H1 (cell line): ENCODE measurements around the gene LGALS8. TPM values are rescaled to one million over a fixed set of nuclear protein-coding genes. Genes with fewer than 3 reads are reported as not detected.

Experiments
- CTCF ChIA-PET: fragments of 300-600 bp; sonication (Branson Sonifier 250); formaldehyde crosslinking; loops from one replicate; lab custom pipeline; 2021; ENCODE audit not compliant: partially characterized antibody; lab: Charles Lee
- POLR2A ChIA-PET: fragments of 300-600 bp; sonication (Branson Sonifier 250); formaldehyde crosslinking; loops from one replicate; lab custom pipeline; 2021; ENCODE audit warnings: inconsistent platforms; ENCODE audit not compliant: partially characterized antibody; lab: Charles Lee
- DNase-seq, 2 experiments: peaks; one replicate each; pipeline versions ENCODE4 v3.0.0 to v3.0.0-alpha.2; 2010 to 2022; ENCODE audit warnings: low spot score in 2 of 2, low read depth in 1 of 2, mixed read lengths in 1 of 2
- FAIRE-seq: peaks from 2 replicates; lab custom pipeline; 2011; peaks lifted over from hg19 to GRCh38; lab: Jason Lieb, UNC
- H2AFZ ChIP-seq: 2 replicates; pipeline ENCODE4 v1.8.1; 2012; ENCODE audit warnings: low read length, inconsistent platforms
- H2AK5ac ChIP-seq: 2 replicates; pipeline ENCODE4 v1.6.1; 2013; ENCODE audit warnings: low read depth, low read length
- H2BK120ac ChIP-seq: replicated peaks from 2 replicates; pipeline ENCODE3; 2013; ENCODE audit warnings: low read depth, low read length, inconsistent platforms
- H2BK12ac ChIP-seq: 2 replicates; pipeline ENCODE4 v1.6.1; 2013; ENCODE audit warnings: low read depth, low read length
- H2BK15ac ChIP-seq: 2 replicates; pipeline ENCODE4 v1.6.1; 2013; ENCODE audit warnings: low read length
- H2BK20ac ChIP-seq: 2 replicates; pipeline ENCODE4 v1.6.1; 2013; ENCODE audit warnings: low read length
- H2BK5ac ChIP-seq: 2 replicates; pipeline ENCODE4 v1.6.1; 2013; ENCODE audit warnings: low read depth, low read length
- H3K14ac ChIP-seq: 2 replicates; pipeline ENCODE4 v1.6.1; 2013; ENCODE audit warnings: inconsistent platforms; ENCODE audit not compliant: insufficient read length
- H3K18ac ChIP-seq: 2 replicates; pipeline ENCODE4 v1.6.1; 2013; ENCODE audit warnings: low read length; ENCODE audit errors: extremely low read depth
- H3K23ac ChIP-seq: 2 replicates; pipeline ENCODE4 v1.6.1; 2013; ENCODE audit warnings: inconsistent platforms; ENCODE audit not compliant: insufficient read length
- H3K23me2 ChIP-seq: 2 replicates; pipeline ENCODE4 v1.6.1; 2013; ENCODE audit warnings: low read depth, low read length
- H3K27ac ChIP-seq: 2 replicates; pipeline ENCODE4 v1.6.1; 2011; ENCODE audit warnings: low read depth, low read length, inconsistent platforms
- H3K27me3 ChIP-seq, 4 experiments: replicated peaks in 1 of 4; 1 replicate in 1 of 4; 2 replicates in 3 of 4; pipeline versions ENCODE4 v1.6.1 to v1.8.1; 2011 to 2013; ENCODE audit warnings: low read length in 3 of 4, mild to moderate bottlenecking in 3 of 4, inconsistent platforms in 2 of 4, mixed read lengths in 2 of 4, moderate library complexity in 1 of 4; ENCODE audit not compliant: control insufficient read depth in 3 of 4, insufficient read depth in 3 of 4; ENCODE audit errors: extremely low read depth in 1 of 4
- H3K36me3 ChIP-seq, 4 experiments: 2 replicates each; pipeline versions ENCODE4 v1.6.1 to v1.8.1; 2011 to 2013; ENCODE audit warnings: mild to moderate bottlenecking in 4 of 4, low read length in 3 of 4, moderate library complexity in 2 of 4, control low read depth in 1 of 4, inconsistent platforms in 1 of 4; ENCODE audit not compliant: insufficient read depth in 4 of 4, control insufficient read depth in 2 of 4
- H3K4ac ChIP-seq: replicated peaks from 2 replicates; pipeline ENCODE3; 2013; ENCODE audit warnings: low read length, low read depth, mixed read lengths, inconsistent platforms; ENCODE audit not compliant: insufficient read length
- H3K4me1 ChIP-seq, 4 experiments: replicated peaks in 1 of 4; 1 replicate in 1 of 4; 2 replicates in 3 of 4; pipeline versions ENCODE4 v1.6.1 to v1.8.1; 2011 to 2013; ENCODE audit warnings: low read length in 3 of 4, inconsistent platforms in 2 of 4, mixed read lengths in 1 of 4; ENCODE audit not compliant: insufficient read depth in 4 of 4, control insufficient read depth in 3 of 4
- H3K4me2 ChIP-seq, 2 experiments: 2 replicates each; pipeline versions ENCODE4 v1.6.1 to v1.8.1; 2011 to 2013; ENCODE audit warnings: low read depth in 2 of 2, low read length in 2 of 2, control low read depth in 1 of 2, inconsistent platforms in 1 of 2, mild to moderate bottlenecking in 1 of 2; ENCODE audit not compliant: insufficient read depth in 1 of 2
- H3K4me3 ChIP-seq, 4 experiments: fragments of 200-600, 300-600 bp in 1 of 4; sonication (generic), shearing (Covaris generic), sonication (Bioruptor Twin) in 1 of 4; 2 replicates each; pipeline versions ENCODE4 v1.5.1 to v1.8.1; 2011 to 2016; ENCODE audit warnings: low read length in 4 of 4, low read depth in 3 of 4, control low read depth in 2 of 4, inconsistent platforms in 2 of 4, mild to moderate bottlenecking in 2 of 4, mixed read lengths in 1 of 4, moderate library complexity in 1 of 4; ENCODE audit not compliant: insufficient read depth in 2 of 4; ENCODE audit errors: extremely low read depth in 1 of 4
- H3K56ac ChIP-seq: replicated peaks from 2 replicates; pipeline ENCODE3; 2013; ENCODE audit warnings: low read depth, mild to moderate bottlenecking, mixed read lengths, low read length, inconsistent platforms; ENCODE audit not compliant: insufficient read length
- H3K79me1 ChIP-seq: 2 replicates; pipeline ENCODE4 v1.6.1; 2013; ENCODE audit warnings: low read depth, low read length, control low read depth
- H3K79me2 ChIP-seq, 2 experiments: 2 replicates each; pipeline versions ENCODE4 v1.6.1 to v1.8.1; 2012 to 2013; ENCODE audit warnings: low read length in 2 of 2, mild to moderate bottlenecking in 2 of 2, inconsistent platforms in 1 of 2; ENCODE audit not compliant: insufficient read depth in 2 of 2, control insufficient read depth in 1 of 2
- H3K9ac ChIP-seq, 4 experiments: replicated peaks in 1 of 4; 1 replicate in 1 of 4; 2 replicates in 3 of 4; pipeline versions ENCODE4 v1.6.1 to v1.8.1; 2011 to 2013; ENCODE audit warnings: low read depth in 3 of 4, low read length in 3 of 4, control low read depth in 2 of 4, mild to moderate bottlenecking in 2 of 4, moderate library complexity in 2 of 4, inconsistent platforms in 1 of 4; ENCODE audit errors: extremely low read depth in 1 of 4
- H3K9me3 ChIP-seq, 2 experiments: 2 replicates each; pipeline versions ENCODE4 v1.6.1 to v1.8.1; 2012 to 2013; ENCODE audit warnings: mild to moderate bottlenecking in 2 of 2, moderate library complexity in 2 of 2, control low read depth in 1 of 2, inconsistent platforms in 1 of 2, low read depth in 1 of 2, low read length in 1 of 2, mixed read lengths in 1 of 2; ENCODE audit not compliant: insufficient read depth in 2 of 2
- H4K20me1 ChIP-seq, 2 experiments: replicated peaks in 1 of 2; 2 replicates each; pipeline versions ENCODE3 to v1.8.1; 2011 to 2013; ENCODE audit warnings: inconsistent platforms in 2 of 2, low read length in 2 of 2, mild to moderate bottlenecking in 1 of 2; ENCODE audit not compliant: insufficient read depth in 2 of 2, control insufficient read depth in 1 of 2
- H4K5ac ChIP-seq: 2 replicates; pipeline ENCODE4 v1.6.1; 2013; ENCODE audit warnings: low read length, low read depth, mixed read lengths, inconsistent platforms; ENCODE audit not compliant: insufficient read length
- H4K8ac ChIP-seq: 2 replicates; pipeline ENCODE4 v1.8.0; 2013; ENCODE audit warnings: mild to moderate bottlenecking, moderate library complexity, low read length, inconsistent platforms; ENCODE audit not compliant: insufficient read depth; ENCODE audit errors: extremely low read depth
- H4K91ac ChIP-seq: replicated peaks from 2 replicates; pipeline ENCODE3; 2013; ENCODE audit warnings: low read length, mixed read lengths, inconsistent platforms; ENCODE audit not compliant: insufficient read length
- RAD21 ChIP-seq, 2 experiments: IDR thresholded peaks in 1 of 2; conservative IDR thresholded peaks in 1 of 2; 2 replicates each; pipeline ENCODE4 v1.6.1; 2011; ENCODE audit warnings: low read depth in 2 of 2, low read length in 2 of 2, improper control_type of control experiment in 1 of 2, inconsistent platforms in 1 of 2, mild to moderate bottlenecking in 1 of 2, moderate library complexity in 1 of 2
- RBBP5 ChIP-seq: IDR thresholded peaks from 2 replicates; pipeline ENCODE4 v1.7.1; 2012; ENCODE audit warnings: low read depth, mild to moderate bottlenecking, inconsistent platforms, low read length, moderate library complexity, borderline replicate concordance
- whole genome bisulfite sequencing, 2 experiments: shearing (Covaris generic) in 1 of 2; methylation state at CpG; one replicate each; pipeline versions ENCODE4 v1.1.6 to v1.1.7; 2013 to 2015; ENCODE audit warnings: low lambda C conversion rate in 2 of 2, mixed read lengths in 2 of 2, inconsistent platforms in 1 of 2, low coverage in 1 of 2, missing lambda C conversion rate in 1 of 2; ENCODE audit not compliant: insufficient replicate concordance in 2 of 2, insufficient coverage in 1 of 2, insufficient read length in 1 of 2; ENCODE audit errors: extremely low coverage in 1 of 2, missing lambda C conversion rate in 1 of 2; 5-methylcytosine and 5-hydroxymethylcytosine counted together
- polyA plus RNA-seq, 7 experiments: library from polyadenylated mRNA; depleted of rRNA in 3 of 7; stranded (reverse) in 5 of 7; unstranded in 2 of 7; fragments of >200 nt in 5 of 7; fragments of 200-250 nt in 2 of 7; gene quantifications; 1 replicate in 5 of 7; 2 replicates in 1 of 7; 4 replicates in 1 of 7; pipeline versions ENCODE4 v1.2.1 to v1.2.3, GENCODE V29; 2011 to 2013; ENCODE audit warnings: missing spikeins in 2 of 7, mixed read lengths in 2 of 7
- total RNA-seq: library from RNA; stranded (reverse); fragmentation: NEBNext Ultra II Directional; extraction: Animal tissue kit (Norgen Biotek cat#: 25700); gene quantifications from 2 replicates; pipeline ENCODE4 v1.2.1, GENCODE V29; 2021
- TF ChIP-seq, protein P1 (sequence below), 3 experiments: IDR thresholded peaks; 1 replicate in 2 of 3; 2 replicates in 1 of 3; pipeline versions ENCODE4 v1.5.1 to v1.6.1; 2011; ENCODE audit warnings: low read length in 3 of 3, mild to moderate bottlenecking in 3 of 3, inconsistent platforms in 2 of 3, low read depth in 1 of 3, moderate library complexity in 1 of 3; ENCODE audit not compliant: insufficient read depth in 1 of 3; ENCODE audit errors: control extremely low read depth in 1 of 3

LGALS8 gene
- total and polyA plus RNA-seq, 2 of the 8 experiments (the other 6 are each of a cell fraction or from before 2014, with no cell fraction given), result 7.2 to 11.6 TPM

DNA sequence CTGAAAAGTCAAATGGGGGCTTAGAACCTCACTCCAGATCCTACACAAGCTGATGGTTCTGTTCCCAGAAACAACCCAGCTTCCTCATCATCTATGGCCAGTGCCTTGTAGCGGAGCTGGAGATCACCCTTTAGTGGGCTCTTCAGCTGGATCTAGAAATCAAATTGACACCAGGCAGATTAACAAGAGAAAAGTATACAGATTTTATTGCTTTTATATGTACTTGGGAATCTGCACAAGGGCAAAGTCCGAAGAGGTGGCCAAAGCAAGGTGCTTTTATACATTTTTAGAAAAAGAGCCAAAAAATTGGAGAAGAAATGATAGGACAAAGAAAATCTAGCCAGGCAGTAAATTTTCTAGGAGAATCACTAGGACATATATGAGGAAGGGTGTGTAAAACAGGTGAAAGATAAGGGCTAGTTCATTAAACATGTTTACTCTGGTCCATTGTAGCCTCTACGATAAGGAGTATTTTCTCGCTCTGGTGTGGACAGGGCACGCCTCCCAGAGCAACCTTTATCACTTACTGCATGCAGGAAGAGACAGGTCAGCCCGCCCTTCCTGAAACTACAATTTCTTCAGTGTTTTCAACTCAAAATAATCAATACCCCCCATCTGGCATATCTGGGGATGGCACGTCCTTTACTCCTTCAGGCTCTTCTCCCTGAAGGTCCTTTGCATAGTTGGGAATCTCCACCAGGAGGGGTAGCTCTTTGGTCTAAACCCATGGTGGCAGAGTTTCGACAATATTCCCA, 14.0 kb upstream of the LGALS8 start:
- ChIA-PET POLR2A (no interaction called here), CTCF (interaction anchor here (1.0 to 2.0 kb wide), 5 partner anchors 10 to 28 kb away, joined by 3 to 8 read pairs (median 3); no protein-coding TSS in a partner anchor)
- no peak overlapping the region for H2BK12ac ChIP-seq
- no peaks in the 10 kb centered on the region for H3K9me3 ChIP-seq
- 93% methylated on average over 8 of the region's 8 CpGs; no CpG with 5 or more reads in 1 of the 2 experiments for WGBS, 2 experiments
- no peak overlapping the region for H2AK5ac ChIP-seq
- H4K8ac ChIP-seq, result no peak overlapping the region
- no peak overlapping the region for H3K27ac ChIP-seq
- no peaks in the 10 kb centered on the region for H3K36me3 ChIP-seq
- H3K23ac ChIP-seq, result no peak overlapping the region
- H2AFZ ChIP-seq, result no peak overlapping the region
- no peak for FAIRE-seq
- no peak overlapping the region for H3K56ac ChIP-seq
- no peak overlapping the region; the same call in 1 of the 2 replicates for H2BK20ac ChIP-seq
- H3K4me3 ChIP-seq, result no peak overlapping the region
- no peak overlapping the region for H2BK120ac ChIP-seq
- TF ChIP-seq, protein P1, sequence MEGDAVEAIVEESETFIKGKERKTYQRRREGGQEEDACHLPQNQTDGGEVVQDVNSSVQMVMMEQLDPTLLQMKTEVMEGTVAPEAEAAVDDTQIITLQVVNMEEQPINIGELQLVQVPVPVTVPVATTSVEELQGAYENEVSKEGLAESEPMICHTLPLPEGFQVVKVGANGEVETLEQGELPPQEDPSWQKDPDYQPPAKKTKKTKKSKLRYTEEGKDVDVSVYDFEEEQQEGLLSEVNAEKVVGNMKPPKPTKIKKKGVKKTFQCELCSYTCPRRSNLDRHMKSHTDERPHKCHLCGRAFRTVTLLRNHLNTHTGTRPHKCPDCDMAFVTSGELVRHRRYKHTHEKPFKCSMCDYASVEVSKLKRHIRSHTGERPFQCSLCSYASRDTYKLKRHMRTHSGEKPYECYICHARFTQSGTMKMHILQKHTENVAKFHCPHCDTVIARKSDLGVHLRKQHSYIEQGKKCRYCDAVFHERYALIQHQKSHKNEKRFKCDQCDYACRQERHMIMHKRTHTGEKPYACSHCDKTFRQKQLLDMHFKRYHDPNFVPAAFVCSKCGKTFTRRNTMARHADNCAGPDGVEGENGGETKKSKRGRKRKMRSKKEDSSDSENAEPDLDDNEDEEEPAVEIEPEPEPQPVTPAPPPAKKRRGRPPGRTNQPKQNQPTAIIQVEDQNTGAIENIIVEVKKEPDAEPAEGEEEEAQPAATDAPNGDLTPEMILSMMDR (IDR thresholded peaks at IDR 0.05; ENCODE audit: control extremely low read depth in 1 of 3, insufficient read depth in 1 of 3, low read depth in 1 of 3, low read length in 3 of 3), result peak in 1 of 3 experiments; percentile 22; a peak in 1 of 4 replicates
- peak in 1 of 2 experiments; percentile 33; a peak in 1 of 4 replicates for TF ChIP-seq RAD21 (IDR thresholded peaks at IDR 0.05 in 1 of 2, conservative IDR thresholded peaks at IDR 0.05 in 1 of 2; ENCODE audit: low read depth in 2 of 2, low read length in 2 of 2)
- no peak for TF ChIP-seq RBBP5
- TF ChIP-seq, all 59 proteins: peak for 2
- Histone ChIP-seq H3K9ac (no peak overlapping the region), H4K20me1 (no peaks in the 10 kb centered on the region), H3K79me2 (no peaks in the 10 kb centered on the region), H3K4me2 (no peak overlapping the region), H3K23me2 (no peaks in the 10 kb centered on the region), H4K91ac (no peak overlapping the region), H3K14ac (no peak overlapping the region), H3K4ac (no peak overlapping the region), H2BK5ac (no peak overlapping the region), H2BK15ac (no peak overlapping the region), H3K18ac (no peak overlapping the region), H4K5ac (no peak overlapping the region), H3K27me3 (no peaks in the 10 kb centered on the region), H3K79me1 (no peaks in the 10 kb centered on the region), H3K4me1 (no peaks in the 10 kb centered on the region)
- DNase-seq, result no peak
